MCF 10A (cell line): ENCODE measurements around the gene PAMR1. TPM values are rescaled to one million over a fixed set of nuclear protein-coding genes. Genes with fewer than 3 reads are reported as not detected.
A peak's percentile ranks its signal among the peaks of the same experiment; 100 is the strongest.

Experiments
- BruUV-seq: library from RNA; stranded (reverse); fragments of 400-500 nt; replicated peaks from 2 replicates; lab custom pipeline; 2021; lab: Mats Ljungman, UMichigan
- CTCF ChIA-PET: fragments of 300-600 bp; sonication (Branson Sonifier 250); formaldehyde crosslinking; extraction: SDS; loops from one replicate; lab custom pipeline; 2021; ENCODE audit warnings: antibody characterized with exemption, inconsistent platforms; lab: Yijun Ruan, JAX
- POLR2A ChIA-PET: fragments of 300-600, 350-650 bp; sonication (Branson Sonifier 250); formaldehyde crosslinking; extraction: SDS; loops from one replicate; lab custom pipeline; 2020; ENCODE audit warnings: antibody characterized with exemption, inconsistent platforms; lab: Yijun Ruan, JAX
- DNase-seq: peaks from one replicate; pipeline ENCODE4 v3.0.0-alpha.2; 2018; ENCODE audit not compliant: unreplicated experiment
- H3K27ac Mint-ChIP-seq: one replicate; pipeline ENCODE4 v1.8.0; 2022; ENCODE audit warnings: mild to moderate bottlenecking, low read depth, mixed read lengths; ENCODE audit not compliant: unreplicated experiment
- H3K27me3 Mint-ChIP-seq: one replicate; pipeline ENCODE4 v1.8.0; 2022; ENCODE audit warnings: mixed read lengths; ENCODE audit not compliant: insufficient read depth, unreplicated experiment
- H3K36me3 Mint-ChIP-seq: one replicate; pipeline ENCODE4 v1.8.0; 2022; ENCODE audit warnings: mild to moderate bottlenecking, moderate library complexity, mixed read lengths; ENCODE audit not compliant: insufficient read depth, unreplicated experiment
- H3K4me1 Mint-ChIP-seq: one replicate; pipeline ENCODE4 v1.8.0; 2022; ENCODE audit warnings: mixed read lengths; ENCODE audit not compliant: insufficient read depth, unreplicated experiment
- H3K4me3 Mint-ChIP-seq: one replicate; pipeline ENCODE4 v1.8.0; 2022; ENCODE audit warnings: mild to moderate bottlenecking, moderate library complexity, mixed read lengths; ENCODE audit not compliant: unreplicated experiment
- H3K9me3 Mint-ChIP-seq: one replicate; pipeline ENCODE4 v1.8.0; 2022; ENCODE audit warnings: mixed read lengths; ENCODE audit not compliant: unreplicated experiment
- CTCF ChIP-seq: fragments of 200-600 bp; IDR thresholded peaks from one replicate; pipeline ENCODE4 v1.8.0; 2022; ENCODE audit warnings: antibody characterized with exemption, mild to moderate bottlenecking; ENCODE audit not compliant: unreplicated experiment
- intact Hi-C: fragments of 100-400 bp; cut with micrococcal nuclease; formaldehyde crosslinking; loops from 2 replicates; pipeline ENCODE4 v1.14.1; 2022
- total RNA-seq: library from RNA; stranded (reverse); gene quantifications from 2 replicates; pipeline ENCODE4 v1.2.3, GENCODE V29; 2022

The PAMR1 gene
- total RNA-seq, 1 experiment from 2014 or later, result 0.51 TPM

DNA sequence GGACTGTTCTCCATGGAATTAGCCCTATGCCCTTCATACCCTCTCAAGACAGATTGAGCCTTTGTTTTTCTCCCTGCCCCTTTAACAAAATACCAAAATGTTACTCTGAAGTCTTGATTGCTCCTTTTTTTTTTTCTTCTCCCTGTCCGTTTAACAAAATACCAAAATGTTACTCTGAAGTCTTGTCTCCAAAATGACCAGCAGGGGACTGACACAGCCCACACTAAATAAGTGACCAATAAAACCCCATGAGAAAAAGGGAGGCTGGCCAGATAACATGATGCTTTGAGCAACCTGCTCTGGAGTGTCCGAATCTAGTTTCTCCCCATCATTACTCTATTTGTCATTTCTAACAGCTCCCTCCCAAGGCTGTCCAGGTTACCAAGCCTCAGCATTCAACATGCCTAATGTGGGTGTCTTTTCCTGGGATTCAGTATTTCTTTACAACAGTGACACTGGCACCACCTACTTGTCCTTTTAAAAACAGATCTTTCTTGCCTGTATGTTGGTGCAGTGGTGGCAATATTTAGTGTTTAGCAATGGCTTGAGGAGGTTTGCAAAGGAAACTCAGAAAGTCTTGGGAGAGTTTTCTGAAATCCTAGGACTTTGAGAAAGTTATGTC is 63.4 kb downstream of the PAMR1 start:
- Mint-ChIP-seq H3K27ac (no peak overlapping the region), H3K9me3 (no peaks in the 10 kb centered on the region), H3K27me3 (peaks cover 36% of the 10 kb centered on the region), H3K4me3 (no peak overlapping the region), H3K4me1 (no peaks in the 10 kb centered on the region), H3K36me3 (peaks cover under 1% of the 10 kb centered on the region)
- POLR2A ChIA-PET, result no interaction called here
- DNase-seq, result no peak
- TF ChIP-seq CTCF, result no peak
- BruUV-seq, result no TSS peak
- CTCF ChIA-PET, result interaction anchor here (0.7 to 1.9 kb wide), 3 partner anchors 25 to 707 kb away, joined by 3 to 5 read pairs (median 3); no protein-coding TSS in a partner anchor
- intact Hi-C loops, result loop anchor here (5.0 kb wide), 1 partner anchor 360 kb away; no protein-coding TSS in a partner anchor

- peaks cover 55% of the 10 kb centered on the region for H3K27me3 Mint-ChIP-seq
- no TSS peak for BruUV-seq
- H3K36me3 Mint-ChIP-seq, result no peaks in the 10 kb centered on the region
- no peak for DNase-seq
- POLR2A ChIA-PET, result interaction anchor here (1.6 kb wide), 1 partner anchor 9 kb away, joined by 3 read pairs; no protein-coding TSS in a partner anchor
- CTCF ChIA-PET, result interaction anchor here (0.8 to 1.0 kb wide), 2 partner anchors 28 to 47 kb away, joined by 3 to 4 read pairs; no protein-coding TSS in a partner anchor
- no peaks in the 10 kb centered on the region for H3K9me3 Mint-ChIP-seq
- no peak overlapping the region for H3K27ac Mint-ChIP-seq
- no peak overlapping the region for H3K4me3 Mint-ChIP-seq
- H3K4me1 Mint-ChIP-seq, result no peaks in the 10 kb centered on the region
- no peak for TF ChIP-seq CTCF
- intact Hi-C loops, result no loop called here
These were observed 65.9 kb downstream of the PAMR1 start for GRCh38 chr11:35459489-35459888.

GRCh38 chr11:35458846-35459245 is 66.6 kb downstream of the PAMR1 start:
- no peak overlapping the region for H3K27ac Mint-ChIP-seq

More at GRCh38 chr11:35458846-35459245, 66.6 kb downstream of the PAMR1 start:
- intact Hi-C loops, result no loop called here
- POLR2A ChIA-PET, result interaction anchor here (1.6 kb wide), 1 partner anchor 10 kb away, joined by 3 read pairs; no protein-coding TSS in a partner anchor
- Mint-ChIP-seq H3K4me3 (no peak overlapping the region), H3K9me3 (no peaks in the 10 kb centered on the region), H3K27me3 (peaks cover 55% of the 10 kb centered on the region), H3K36me3 (no peaks in the 10 kb centered on the region), H3K4me1 (no peaks in the 10 kb centered on the region)
- DNase-seq, result peak; percentile 18
- no peak for TF ChIP-seq CTCF
- CTCF ChIA-PET, result interaction anchor here (0.8 kb wide), 1 partner anchor 46 kb away, joined by 4 read pairs; no protein-coding TSS in a partner anchor
- no TSS peak for BruUV-seq
